Measurements from ENCODE around the gene SEPTIN6.

DNA sequence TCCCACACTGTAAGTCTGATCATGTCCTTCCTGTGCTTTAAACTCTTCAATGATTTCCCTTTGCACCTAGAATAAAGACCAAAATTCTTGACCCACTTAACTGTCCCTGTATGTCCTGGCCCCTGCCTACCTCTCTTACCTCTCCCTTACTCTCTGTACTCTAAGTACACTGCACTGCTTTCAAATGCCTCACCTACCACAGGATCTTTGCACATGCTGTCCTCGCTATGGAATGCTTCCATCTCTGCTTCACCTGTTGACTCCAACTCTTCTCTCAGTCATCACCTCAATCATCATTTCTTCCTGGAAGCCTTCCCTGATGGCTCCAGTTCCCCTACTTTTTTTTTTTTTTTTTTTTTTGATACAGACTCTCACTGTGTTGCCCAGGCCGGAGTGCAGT, 29.0 kb upstream of the SEPTIN6 start:
- TF ChIP-seq CTCF (IDR thresholded peaks at IDR 0.05; ENCODE audit: insufficient read depth, low read depth, low read length) = no peak
- TF ChIP-seq EZH2 (IDR thresholded peaks at IDR 0.05; ENCODE audit: insufficient read depth, low read length) = no peak

Data from astrocyte (in vitro differentiated cells and primary cell).